Measurements from ENCODE around the gene DPY30. TPM values are rescaled to one million over a fixed set of nuclear protein-coding genes. Genes with fewer than 3 reads are reported as not detected.

Gene DPY30
- total RNA-seq, 1 donor from 2014 or later: 100 TPM

DNA sequence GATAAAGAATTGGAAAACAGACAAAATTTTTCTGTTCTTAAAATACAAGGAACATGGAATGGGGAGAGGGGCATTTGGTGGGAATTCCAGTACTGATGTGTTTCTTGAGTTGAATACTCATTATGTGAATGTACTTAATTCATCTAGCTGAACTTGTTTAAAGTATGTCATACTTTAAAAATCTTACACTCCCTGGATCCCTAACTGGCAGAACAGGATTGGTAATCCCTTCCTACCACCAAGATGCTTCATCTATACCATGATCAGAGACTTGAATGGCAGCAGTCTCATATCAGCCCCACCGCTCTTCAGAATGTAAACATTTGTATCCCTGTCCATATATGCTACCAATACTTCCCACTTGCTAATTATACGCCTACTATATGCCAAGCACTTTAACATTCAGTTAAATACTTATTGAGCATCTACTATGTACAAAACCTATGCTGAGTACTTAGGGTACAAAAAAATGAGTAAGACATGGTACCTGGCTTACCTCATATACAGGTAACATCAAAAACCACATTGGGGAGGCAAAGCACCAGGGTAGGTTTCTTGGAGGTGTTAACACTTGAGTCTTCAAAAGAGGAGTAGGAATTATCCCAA, 34.1 kb downstream of the DPY30 start:
- TF ChIP-seq, protein P1, sequence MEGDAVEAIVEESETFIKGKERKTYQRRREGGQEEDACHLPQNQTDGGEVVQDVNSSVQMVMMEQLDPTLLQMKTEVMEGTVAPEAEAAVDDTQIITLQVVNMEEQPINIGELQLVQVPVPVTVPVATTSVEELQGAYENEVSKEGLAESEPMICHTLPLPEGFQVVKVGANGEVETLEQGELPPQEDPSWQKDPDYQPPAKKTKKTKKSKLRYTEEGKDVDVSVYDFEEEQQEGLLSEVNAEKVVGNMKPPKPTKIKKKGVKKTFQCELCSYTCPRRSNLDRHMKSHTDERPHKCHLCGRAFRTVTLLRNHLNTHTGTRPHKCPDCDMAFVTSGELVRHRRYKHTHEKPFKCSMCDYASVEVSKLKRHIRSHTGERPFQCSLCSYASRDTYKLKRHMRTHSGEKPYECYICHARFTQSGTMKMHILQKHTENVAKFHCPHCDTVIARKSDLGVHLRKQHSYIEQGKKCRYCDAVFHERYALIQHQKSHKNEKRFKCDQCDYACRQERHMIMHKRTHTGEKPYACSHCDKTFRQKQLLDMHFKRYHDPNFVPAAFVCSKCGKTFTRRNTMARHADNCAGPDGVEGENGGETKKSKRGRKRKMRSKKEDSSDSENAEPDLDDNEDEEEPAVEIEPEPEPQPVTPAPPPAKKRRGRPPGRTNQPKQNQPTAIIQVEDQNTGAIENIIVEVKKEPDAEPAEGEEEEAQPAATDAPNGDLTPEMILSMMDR (conservative IDR thresholded peaks at IDR 0.05; ENCODE audit: low read depth, low read length): no peak
- DNase-seq (ENCODE audit: low read depth): no peak
- H3K4me3 ChIP-seq (ENCODE audit: low read depth, low read length): no peak overlapping the region

DNA sequence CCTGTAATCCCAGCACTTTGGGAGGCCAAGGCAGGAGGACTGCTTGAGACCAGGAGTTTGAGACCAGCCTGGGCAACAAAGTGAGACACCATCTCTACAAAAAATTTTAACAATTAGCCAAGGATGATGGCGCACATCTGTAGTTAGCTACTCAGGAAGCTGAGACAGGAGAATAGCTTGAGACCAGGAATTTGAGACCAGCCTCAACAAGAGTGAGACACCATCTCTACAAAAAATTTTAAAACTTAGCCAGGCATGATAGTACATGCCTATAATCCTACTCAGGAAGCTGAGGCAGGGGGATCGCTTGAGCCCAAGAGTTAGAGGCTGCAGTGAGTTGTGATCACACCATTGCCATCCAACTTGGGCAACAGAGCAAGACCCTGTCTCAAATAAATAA, 35.8 kb downstream of the DPY30 start:
- H3K4me3 ChIP-seq (ENCODE audit: low read depth, low read length): no peak overlapping the region
- TF ChIP-seq, protein P1 (conservative IDR thresholded peaks at IDR 0.05; ENCODE audit: low read depth, low read length): no peak
- DNase-seq (ENCODE audit: low read depth): no peak

DNA sequence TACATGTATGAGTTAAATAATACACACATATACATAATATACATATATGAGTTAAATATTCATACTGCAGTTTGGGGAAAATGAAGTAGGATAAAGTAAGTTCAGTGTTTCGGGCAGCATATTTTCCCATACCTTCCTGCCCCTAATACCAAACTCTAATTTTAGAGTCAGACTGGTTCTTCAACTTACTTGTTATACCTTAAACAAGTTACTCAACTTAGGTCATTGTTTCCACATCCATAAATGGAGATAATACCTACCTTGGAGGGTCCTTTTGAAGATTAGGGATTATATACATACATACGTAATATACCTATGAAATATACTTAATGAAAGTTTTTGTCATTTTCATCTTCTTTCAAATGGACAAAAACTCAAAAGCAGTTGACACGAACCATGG, 37.2 kb downstream of the DPY30 start:
- TF ChIP-seq, protein P1 (conservative IDR thresholded peaks at IDR 0.05; ENCODE audit: low read depth, low read length): no peak
- no peak overlapping the region for H3K4me3 ChIP-seq (ENCODE audit: low read depth, low read length)
- no peak for DNase-seq (ENCODE audit: low read depth)

DNA sequence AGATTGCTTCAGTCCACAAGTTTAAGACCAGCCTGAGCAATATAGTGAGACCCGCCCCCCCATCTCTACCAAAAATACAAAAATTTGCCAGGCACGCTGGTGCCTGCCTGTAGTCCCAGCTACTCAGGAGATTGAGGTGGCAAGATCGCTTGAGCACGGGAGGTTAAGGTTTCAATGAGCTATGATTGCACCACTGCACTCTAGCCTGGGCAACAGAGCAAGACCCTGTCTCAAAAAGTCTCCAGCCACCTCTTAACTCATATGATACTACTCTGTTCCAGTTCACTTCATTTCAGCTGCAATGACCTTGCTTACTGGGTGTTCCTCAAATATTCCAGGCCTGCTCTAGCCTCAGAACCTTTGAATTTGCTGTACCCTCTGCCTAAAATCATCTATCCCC, 40.2 kb downstream of the DPY30 start:
- TF ChIP-seq, protein P1 (conservative IDR thresholded peaks at IDR 0.05; ENCODE audit: low read depth, low read length): no peak
- H3K4me3 ChIP-seq (ENCODE audit: low read depth, low read length): no peak overlapping the region
- no peak for DNase-seq (ENCODE audit: low read depth)

DNA sequence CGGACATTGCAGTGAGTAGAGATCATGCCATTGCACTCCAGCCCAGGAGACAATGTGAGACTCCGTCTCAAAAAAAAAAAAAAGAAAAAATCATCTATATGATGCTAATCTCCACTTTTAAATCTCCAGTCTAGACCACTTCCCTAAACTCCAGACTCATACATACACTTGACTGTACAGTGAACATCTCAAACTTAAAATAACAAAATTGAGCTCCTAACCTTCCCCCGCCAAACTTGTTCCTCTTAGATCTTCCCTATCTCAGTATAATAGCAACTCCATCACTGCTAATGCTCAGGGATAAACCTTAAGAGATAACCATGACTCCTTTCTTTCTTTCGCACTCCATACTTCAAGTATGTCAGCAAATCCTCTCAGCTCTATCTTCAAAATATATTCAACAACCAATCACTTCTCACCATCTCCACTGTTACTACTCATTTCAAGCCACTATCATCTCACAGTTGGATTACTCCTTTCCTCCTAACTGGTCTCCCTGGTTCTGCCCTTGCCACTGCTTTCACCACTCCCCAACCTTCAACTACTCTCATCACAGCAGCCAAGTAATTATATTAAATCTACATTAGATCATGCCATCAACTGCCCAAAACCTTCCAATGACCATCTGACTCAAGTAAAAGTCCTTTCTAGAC, 40.7 kb downstream of the DPY30 start:
- no peak overlapping the region for H3K4me3 ChIP-seq (ENCODE audit: low read depth, low read length)
- TF ChIP-seq, protein P1 (conservative IDR thresholded peaks at IDR 0.05; ENCODE audit: low read depth, low read length): no peak
- DNase-seq (ENCODE audit: low read depth): no peak

DNA sequence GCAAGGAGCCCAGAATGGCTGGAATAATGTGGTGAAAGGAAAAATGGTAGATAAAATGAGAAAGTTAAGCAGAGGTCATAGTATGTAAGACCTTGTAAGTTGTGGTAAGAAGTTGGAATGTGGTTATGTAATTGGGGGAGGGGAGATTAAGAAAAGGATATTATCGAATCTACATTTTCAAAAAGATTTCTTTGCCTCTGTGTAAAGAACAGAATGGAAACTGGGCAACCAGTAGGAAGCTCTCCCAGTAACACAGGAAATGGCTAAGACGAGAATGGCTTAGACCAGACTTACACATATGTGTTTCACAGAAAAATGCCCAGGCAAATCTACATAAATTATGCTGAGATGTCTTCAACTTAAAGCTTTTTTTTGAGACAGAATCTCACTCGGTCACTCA, 42.0 kb downstream of the DPY30 start:
- TF ChIP-seq, protein P1 (conservative IDR thresholded peaks at IDR 0.05; ENCODE audit: low read depth, low read length): no peak
- H3K4me3 ChIP-seq (ENCODE audit: low read depth, low read length): no peak overlapping the region
- DNase-seq (ENCODE audit: low read depth): no peak
